ENCODE results near the gene CDC14B.
"Not testable (repeated sequence)": the region's sequence is repeated elsewhere in the genome, so short reads cannot be mapped to it uniquely, and the experiment has no call there.

Gene CDC14B

GRCh38 chr9:96524764-96525163 lies 94.9 kb downstream of the CDC14B start:
- DNase-seq = no peak

GRCh38 chr9:96524045-96524444 lies 95.6 kb downstream of the CDC14B start:
- DNase-seq = no peak

- DNase-seq = no peak
Observed at GRCh38 chr9:96523374-96523773, 96.3 kb downstream of the CDC14B start.

- DNase-seq = no peak
Observed at GRCh38 chr9:96522366-96522765, 97.3 kb downstream of the CDC14B start.

GRCh38 chr9:96519787-96520186 lies 99.9 kb downstream of the CDC14B start:
- no peak for DNase-seq

GRCh38 chr9:96519095-96519494 lies 100.5 kb downstream of the CDC14B start:
- no peak for DNase-seq

- no peak for DNase-seq
Observed at GRCh38 chr9:96515621-96516470, 103.8 kb downstream of the CDC14B start.

- no peak for DNase-seq
Observed at GRCh38 chr9:96514800-96515158, 104.9 kb downstream of the CDC14B start.

GRCh38 chr9:96514108-96514799 lies 105.4 kb downstream of the CDC14B start:
- DNase-seq = no peak

- DNase-seq = no peak
Observed at GRCh38 chr9:96513622-96514021, 106.0 kb downstream of the CDC14B start.

- DNase-seq = no peak
Observed at GRCh38 chr9:96512240-96512639, 107.4 kb downstream of the CDC14B start.

- DNase-seq = no peak
Observed at GRCh38 chr9:96510258-96510657, 109.4 kb downstream of the CDC14B start.

- no peak for DNase-seq
Observed at GRCh38 chr9:96509848-96510247, 109.8 kb downstream of the CDC14B start.

- no peak for DNase-seq
Observed at GRCh38 chr9:96509026-96509425, 110.6 kb downstream of the CDC14B start.

- DNase-seq = no peak
Observed at GRCh38 chr9:96508227-96508940, 111.3 kb downstream of the CDC14B start.

- DNase-seq = no peak
Observed at GRCh38 chr9:96505316-96505991, 114.2 kb downstream of the CDC14B start.

- no peak for DNase-seq
Observed at GRCh38 chr9:96503918-96504317, 115.7 kb downstream of the CDC14B start.

GRCh38 chr9:96503374-96503748 lies 116.3 kb downstream of the CDC14B start:
- not testable (repeated sequence) for DNase-seq

- DNase-seq = no peak
Observed at GRCh38 chr9:96502539-96503373, 116.9 kb downstream of the CDC14B start.

GRCh38 chr9:96501633-96502538 lies 117.8 kb downstream of the CDC14B start:
- DNase-seq = no peak

All from left hindlimb (tissue), 1 donor.